Hematopoietic multipotent progenitor cell (in vitro differentiated cells): ENCODE measurements around the gene PTPN13. TPM values are rescaled to one million over a fixed set of nuclear protein-coding genes. Genes with fewer than 3 reads are reported as not detected.

Experiments
- DNase-seq, 3 donors: peaks; one replicate each; pipeline ENCODE4 v3.0.0-alpha.2; 2011 to 2015; ENCODE audit warnings: low read depth in 2 of 3, low spot score in 2 of 3
- total RNA-seq: library from RNA; depleted of rRNA; stranded (reverse); fragments of >200 nt; gene quantifications from one replicate; pipeline ENCODE4 v1.2.3, GENCODE V29; 2012

The PTPN13 gene
- total RNA-seq, 1 donor, result 0.81 TPM

GRCh38 chr4:86809809-86810208 lies 215.7 kb downstream of the PTPN13 start:
- DNase-seq, result no peak

- no peak for DNase-seq
Observed at GRCh38 chr4:86810847-86811246, 216.7 kb downstream of the PTPN13 start.

GRCh38 chr4:86815653-86816052 lies 221.5 kb downstream of the PTPN13 start:
- no peak for DNase-seq

- DNase-seq, result no peak
Observed at GRCh38 chr4:86816501-86817273, 222.6 kb downstream of the PTPN13 start.

- no peak for DNase-seq
Observed at GRCh38 chr4:86818211-86818610, 224.1 kb downstream of the PTPN13 start.

GRCh38 chr4:86818841-86819240 lies 224.7 kb downstream of the PTPN13 start:
- DNase-seq, result no peak

GRCh38 chr4:86819561-86819960 lies 225.4 kb downstream of the PTPN13 start:
- no peak for DNase-seq

GRCh38 chr4:86821151-86821550 lies 227.0 kb downstream of the PTPN13 start:
- no peak for DNase-seq

- DNase-seq, result no peak
Observed at GRCh38 chr4:86822136-86822535, 228.0 kb downstream of the PTPN13 start.

- no peak for DNase-seq
Observed at GRCh38 chr4:86825511-86825910, 231.4 kb downstream of the PTPN13 start.

GRCh38 chr4:86831262-86832130 lies 237.4 kb downstream of the PTPN13 start:
- DNase-seq, result no peak

- no peak for DNase-seq
Observed at GRCh38 chr4:86833615-86834014, 239.5 kb downstream of the PTPN13 start.

- no peak for DNase-seq
Observed at GRCh38 chr4:86834901-86835300, 240.8 kb downstream of the PTPN13 start.

- no peak for DNase-seq
Observed at GRCh38 chr4:86835677-86836076, 241.6 kb downstream of the PTPN13 start.

GRCh38 chr4:86837691-86838503 lies 243.8 kb downstream of the PTPN13 start:
- no peak for DNase-seq

GRCh38 chr4:86840858-86841257 lies 246.7 kb downstream of the PTPN13 start:
- DNase-seq, result no peak

GRCh38 chr4:86841309-86841708 lies 247.2 kb downstream of the PTPN13 start:
- DNase-seq, result no peak

GRCh38 chr4:86845593-86845992 lies 251.5 kb downstream of the PTPN13 start:
- DNase-seq, result no peak

- no peak for DNase-seq
Observed at GRCh38 chr4:86846921-86847320, 252.8 kb downstream of the PTPN13 start.

GRCh38 chr4:86847571-86847970 lies 253.5 kb downstream of the PTPN13 start:
- DNase-seq, result no peak

GRCh38 chr4:86848136-86848535 lies 254.0 kb downstream of the PTPN13 start:
- DNase-seq, result no peak
